ENCODE data around the gene TNFRSF21.

DNA sequence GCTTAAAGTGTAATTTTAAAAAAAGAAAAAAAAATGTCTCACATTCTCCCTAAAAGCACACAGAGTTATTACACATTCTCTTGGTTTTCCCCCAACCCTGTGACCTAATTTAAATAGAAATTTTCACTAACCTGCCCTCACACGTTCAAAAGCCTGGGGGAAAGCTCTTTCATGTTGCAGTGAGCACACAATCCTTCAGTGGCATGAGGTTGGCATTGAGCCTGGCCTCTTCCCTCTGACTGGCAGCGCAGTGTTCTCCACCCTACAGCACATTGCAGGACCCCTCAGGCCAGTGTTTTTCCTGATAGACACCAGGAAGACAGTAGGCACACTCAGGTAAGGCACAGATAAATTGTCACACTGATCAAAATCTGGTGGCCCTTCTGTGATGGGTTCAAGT, 34.1 kb downstream of the TNFRSF21 start:
- TF ChIP-seq, protein P1, sequence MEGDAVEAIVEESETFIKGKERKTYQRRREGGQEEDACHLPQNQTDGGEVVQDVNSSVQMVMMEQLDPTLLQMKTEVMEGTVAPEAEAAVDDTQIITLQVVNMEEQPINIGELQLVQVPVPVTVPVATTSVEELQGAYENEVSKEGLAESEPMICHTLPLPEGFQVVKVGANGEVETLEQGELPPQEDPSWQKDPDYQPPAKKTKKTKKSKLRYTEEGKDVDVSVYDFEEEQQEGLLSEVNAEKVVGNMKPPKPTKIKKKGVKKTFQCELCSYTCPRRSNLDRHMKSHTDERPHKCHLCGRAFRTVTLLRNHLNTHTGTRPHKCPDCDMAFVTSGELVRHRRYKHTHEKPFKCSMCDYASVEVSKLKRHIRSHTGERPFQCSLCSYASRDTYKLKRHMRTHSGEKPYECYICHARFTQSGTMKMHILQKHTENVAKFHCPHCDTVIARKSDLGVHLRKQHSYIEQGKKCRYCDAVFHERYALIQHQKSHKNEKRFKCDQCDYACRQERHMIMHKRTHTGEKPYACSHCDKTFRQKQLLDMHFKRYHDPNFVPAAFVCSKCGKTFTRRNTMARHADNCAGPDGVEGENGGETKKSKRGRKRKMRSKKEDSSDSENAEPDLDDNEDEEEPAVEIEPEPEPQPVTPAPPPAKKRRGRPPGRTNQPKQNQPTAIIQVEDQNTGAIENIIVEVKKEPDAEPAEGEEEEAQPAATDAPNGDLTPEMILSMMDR (IDR thresholded peaks at IDR 0.05) = no peak
- TF ChIP-seq POLR2A (IDR thresholded peaks at IDR 0.05) (no peak), EP300 (IDR thresholded peaks at IDR 0.05) (no peak), POLR2AphosphoS5 (IDR thresholded peaks at IDR 0.05) (no peak)
